Measurements from ENCODE around the gene SH3GL3.

Gene SH3GL3

DNA sequence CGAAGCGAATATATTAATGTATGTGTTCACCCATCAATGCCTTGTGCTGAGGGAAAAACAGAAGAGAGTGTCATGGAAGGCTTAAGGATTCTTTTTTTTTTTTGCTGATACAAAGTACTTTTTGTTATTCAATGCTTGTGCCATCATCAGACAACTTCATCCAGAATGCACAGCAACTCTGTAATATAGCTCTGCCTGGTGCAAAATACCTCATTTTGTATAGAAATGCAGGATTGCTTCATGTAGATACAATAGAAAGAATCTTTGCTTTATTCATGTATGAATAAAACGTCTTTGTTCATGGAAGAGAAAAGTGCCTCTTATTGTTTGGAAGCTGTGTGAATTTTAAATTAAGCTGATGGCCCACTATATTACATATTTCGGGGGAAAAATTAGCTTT lies 62.9 kb downstream of the SH3GL3 start:
- DNase-seq (ENCODE audit: low read depth): no peak

- no peak for DNase-seq (ENCODE audit: low read depth)
These were observed 65.3 kb downstream of the SH3GL3 start for GRCh38 chr15:83512459-83512858.

DNA sequence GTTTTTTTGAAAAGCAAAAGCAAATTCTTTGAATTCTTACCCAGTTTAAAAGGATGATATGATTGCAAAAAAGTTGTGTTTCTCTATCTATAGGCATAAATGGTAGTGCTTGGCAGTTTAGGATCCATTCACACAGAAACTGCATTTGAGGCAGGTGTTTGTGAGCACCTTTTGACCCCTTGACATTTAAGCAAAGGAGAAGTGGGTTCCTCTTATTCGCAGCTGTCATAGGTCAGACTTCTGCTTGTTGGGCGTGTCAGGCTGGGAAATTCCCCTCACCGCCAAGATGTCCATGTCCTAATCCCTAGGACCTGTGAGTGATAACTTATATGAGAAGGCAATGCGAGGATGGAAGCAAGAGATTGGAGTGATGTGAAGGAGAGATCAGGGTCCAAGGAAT lies 67.4 kb downstream of the SH3GL3 start:
- DNase-seq (ENCODE audit: low read depth): no peak

- DNase-seq (ENCODE audit: low read depth): no peak
These were observed 68.0 kb downstream of the SH3GL3 start for GRCh38 chr15:83515164-83515563.

DNA sequence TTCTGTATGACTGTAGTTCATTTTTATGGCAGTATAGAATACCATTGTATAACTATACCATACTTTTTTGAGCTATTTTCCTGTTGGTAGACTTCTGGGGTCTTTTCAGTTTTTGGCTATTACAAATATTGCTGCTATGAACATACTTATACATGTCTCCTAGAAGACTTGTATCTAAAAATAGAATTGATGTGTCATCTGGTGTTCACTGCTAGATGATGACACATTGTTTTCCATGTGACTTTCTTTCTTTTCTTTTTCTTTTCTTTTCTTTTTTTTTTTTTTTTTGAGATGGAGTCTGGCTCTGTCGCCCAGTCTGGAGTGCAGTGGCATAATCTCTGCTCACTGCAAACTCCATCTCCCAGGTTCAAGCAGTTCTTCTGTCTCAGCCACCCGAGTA lies 69.8 kb downstream of the SH3GL3 start:
- no peak for DNase-seq (ENCODE audit: low read depth)

DNA sequence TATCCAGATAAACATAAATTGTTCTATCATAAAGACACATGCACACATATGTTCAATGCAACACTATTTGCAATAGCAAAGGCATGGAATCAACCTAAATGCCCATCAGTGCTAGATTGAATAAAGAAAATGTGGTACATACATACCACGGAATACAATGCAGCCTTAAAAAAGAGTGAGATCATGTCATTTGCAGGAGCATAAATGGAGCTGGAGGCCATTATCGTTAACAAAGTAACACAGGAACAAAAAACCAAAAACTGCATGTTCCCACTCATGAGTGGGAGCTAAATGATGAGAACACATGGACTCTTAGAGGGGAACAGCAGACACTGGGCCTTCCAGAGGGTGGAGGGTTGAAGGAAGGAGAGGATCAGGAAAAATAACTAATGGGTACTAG lies 79.2 kb downstream of the SH3GL3 start:
- DNase-seq (ENCODE audit: low read depth): no peak

GRCh38 chr15:83533410-83533962 lies 86.3 kb downstream of the SH3GL3 start:
- no peak for DNase-seq (ENCODE audit: low read depth)

- no peak for DNase-seq (ENCODE audit: low read depth)
These were observed 90.5 kb downstream of the SH3GL3 start for GRCh38 chr15:83537606-83538005.

- no peak for DNase-seq (ENCODE audit: low read depth)
These were observed 91.5 kb downstream of the SH3GL3 start for GRCh38 chr15:83538682-83539081.

GRCh38 chr15:83545804-83546511 lies 98.8 kb downstream of the SH3GL3 start:
- no peak for DNase-seq (ENCODE audit: low read depth)

- DNase-seq (ENCODE audit: low read depth): no peak
These were observed 99.4 kb downstream of the SH3GL3 start for GRCh38 chr15:83546512-83546888.

GRCh38 chr15:83547168-83547567 lies 100.0 kb downstream of the SH3GL3 start:
- DNase-seq (ENCODE audit: low read depth): no peak

GRCh38 chr15:83549623-83550022 lies 102.5 kb downstream of the SH3GL3 start:
- no peak for DNase-seq (ENCODE audit: low read depth)

- DNase-seq (ENCODE audit: low read depth): no peak
These were observed 107.4 kb downstream of the SH3GL3 start for GRCh38 chr15:83554558-83554957.

DNA sequence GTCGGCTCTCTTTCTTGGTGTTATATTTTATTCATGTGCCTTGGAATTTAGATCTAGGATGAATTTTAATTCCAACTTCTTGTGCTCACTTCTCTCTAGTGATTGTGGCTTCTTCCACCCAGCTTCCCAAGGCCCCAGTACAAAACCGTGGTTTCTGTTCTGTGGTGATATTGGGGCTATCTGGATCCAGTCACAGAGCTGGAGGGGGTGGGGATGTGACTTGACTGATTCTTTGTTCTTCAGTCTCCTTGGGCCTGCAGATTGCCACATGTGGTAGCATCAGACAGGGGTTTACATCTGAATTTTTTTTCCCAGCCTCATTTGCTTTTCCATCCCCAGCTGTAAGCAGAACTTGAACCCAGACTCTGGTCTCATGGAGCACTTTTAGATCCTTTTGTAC lies 108.2 kb downstream of the SH3GL3 start:
- no peak for DNase-seq (ENCODE audit: low read depth)

GRCh38 chr15:83556068-83556467 lies 108.9 kb downstream of the SH3GL3 start:
- no peak for DNase-seq (ENCODE audit: low read depth)

GRCh38 chr15:83556754-83557153 lies 109.6 kb downstream of the SH3GL3 start:
- no peak for DNase-seq (ENCODE audit: low read depth)

DNA sequence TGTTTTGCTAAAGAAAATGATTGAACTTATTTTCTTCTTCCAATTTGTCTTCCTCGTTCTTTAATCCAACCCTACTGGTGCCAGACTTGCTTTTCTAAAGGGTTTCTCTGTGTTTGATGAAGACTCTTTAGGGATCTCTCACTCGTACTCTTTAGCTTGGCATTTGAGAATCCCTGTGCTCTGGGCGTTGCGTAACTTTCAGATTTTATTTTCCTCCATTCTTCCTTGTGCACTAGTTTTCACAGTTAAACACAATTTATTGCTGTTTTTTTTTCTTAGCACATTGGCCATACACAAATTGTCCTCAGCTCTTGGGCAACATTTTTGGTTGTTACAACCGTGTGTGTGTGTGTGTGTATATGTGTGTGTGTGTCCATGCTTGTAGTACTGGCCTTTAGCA lies 111.0 kb downstream of the SH3GL3 start:
- no peak for DNase-seq (ENCODE audit: low read depth)

DNA sequence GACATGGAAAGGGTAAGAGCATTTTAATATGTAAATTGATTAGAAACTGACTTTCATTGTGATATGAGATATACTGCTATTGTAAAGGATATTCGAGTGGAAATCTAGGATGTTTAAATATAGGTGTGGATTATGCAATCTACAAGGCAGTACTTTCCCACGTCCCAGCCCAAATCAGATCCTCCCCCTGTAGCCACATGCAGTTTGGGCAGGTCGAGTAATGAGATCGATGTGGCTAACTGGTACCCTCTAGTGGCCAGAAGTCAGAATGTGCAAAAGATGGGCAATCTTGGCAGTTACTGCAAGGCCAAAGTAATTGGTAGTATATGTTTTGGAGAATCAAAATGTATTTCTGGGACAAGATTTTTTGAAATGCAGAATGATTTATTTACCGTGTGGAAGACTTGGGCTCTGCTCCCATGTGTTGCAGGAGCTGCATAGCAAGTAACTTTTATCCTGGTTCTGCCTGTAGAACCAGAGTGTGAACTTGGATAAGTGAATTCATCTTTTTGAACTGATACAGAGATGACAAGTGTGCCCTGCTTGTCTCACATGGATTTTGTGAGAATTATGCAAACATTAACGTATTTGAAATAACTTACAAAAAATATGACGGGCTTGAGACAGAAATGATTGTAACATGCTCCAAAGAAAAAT lies 112.3 kb downstream of the SH3GL3 start:
- no peak for DNase-seq (ENCODE audit: low read depth)

GRCh38 chr15:83561661-83562060 lies 114.5 kb downstream of the SH3GL3 start:
- DNase-seq (ENCODE audit: low read depth): no peak

DNA sequence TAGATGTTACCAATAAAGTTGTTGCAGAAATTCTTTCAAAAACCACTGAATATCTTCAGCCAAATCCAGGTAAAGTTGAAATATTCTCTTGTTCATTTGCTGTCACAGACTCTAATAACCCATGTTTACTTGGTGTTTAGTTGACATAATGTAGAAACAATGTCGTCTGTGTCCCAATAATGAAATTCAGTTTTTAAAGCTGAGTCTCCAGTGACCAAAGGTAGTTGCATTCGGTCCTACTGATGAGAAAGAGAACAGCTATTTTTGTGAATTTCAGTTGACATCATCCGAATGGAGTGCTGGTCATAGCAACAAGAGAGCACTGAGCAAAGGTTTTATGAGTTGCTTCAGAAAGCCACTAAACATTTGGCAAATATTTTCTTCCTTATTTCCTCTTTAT lies 118.0 kb downstream of the SH3GL3 start:
- DNase-seq (ENCODE audit: low read depth): no peak

DNA sequence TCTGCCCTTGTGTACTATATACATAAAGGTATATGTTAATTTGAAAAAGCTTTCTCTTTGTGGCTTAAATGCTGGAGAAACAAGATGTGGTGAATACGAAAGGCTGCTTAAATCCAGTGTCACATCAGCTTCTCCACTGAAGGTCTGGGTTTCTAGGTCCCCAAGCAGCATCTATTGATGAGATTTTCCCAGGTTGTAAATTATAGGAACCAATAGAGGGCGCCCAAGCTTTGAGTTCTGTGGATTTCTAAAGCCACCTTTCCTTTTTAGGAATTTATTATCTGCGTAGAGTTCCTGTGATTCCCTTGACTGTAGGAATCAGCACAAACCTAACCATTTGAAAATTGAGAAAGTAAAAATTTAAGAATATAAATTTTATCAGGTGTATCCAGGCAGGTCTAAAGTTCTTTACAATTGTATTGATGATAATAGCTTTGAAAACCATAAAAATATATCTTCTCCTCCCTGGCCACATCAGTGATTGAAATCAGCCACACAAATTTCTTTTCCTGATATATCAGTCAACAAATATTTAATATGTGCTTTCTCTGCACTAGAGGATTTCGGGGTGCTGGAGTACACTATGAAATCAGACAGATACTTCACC lies 118.5 kb downstream of the SH3GL3 start:
- DNase-seq (ENCODE audit: low read depth): no peak

DNA sequence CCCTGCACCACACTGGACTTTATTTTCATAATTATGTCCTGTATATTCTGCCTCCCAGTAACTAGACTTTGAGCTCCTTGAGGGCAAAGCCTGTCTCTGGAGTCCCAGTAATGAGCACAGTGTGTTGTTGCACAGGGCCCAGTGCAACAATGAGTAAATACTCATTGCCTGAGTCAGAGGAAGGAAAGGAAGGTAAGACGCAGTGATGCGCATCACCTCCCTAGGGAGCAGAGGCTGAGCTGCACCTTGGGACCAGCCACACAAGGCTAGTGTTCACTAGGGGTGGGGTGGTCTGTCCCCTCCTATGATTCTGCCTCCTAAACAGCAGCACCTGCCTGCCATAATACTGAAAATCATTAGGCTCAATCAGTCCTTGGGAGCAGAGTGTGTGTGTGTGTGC lies 120.2 kb downstream of the SH3GL3 start:
- DNase-seq (ENCODE audit: low read depth): no peak
